HG03060 (cell line): ENCODE data around the gene TMEM51.

Source experiments
- ATAC-seq: cut with Tn5 transposase; IDR thresholded peaks from one replicate; pipeline ENCODE4 v1.9.1; 2021; ENCODE audit warnings: low read depth, moderate number of reproducible peaks; ENCODE audit not compliant: unreplicated experiment

The TMEM51 gene

DNA sequence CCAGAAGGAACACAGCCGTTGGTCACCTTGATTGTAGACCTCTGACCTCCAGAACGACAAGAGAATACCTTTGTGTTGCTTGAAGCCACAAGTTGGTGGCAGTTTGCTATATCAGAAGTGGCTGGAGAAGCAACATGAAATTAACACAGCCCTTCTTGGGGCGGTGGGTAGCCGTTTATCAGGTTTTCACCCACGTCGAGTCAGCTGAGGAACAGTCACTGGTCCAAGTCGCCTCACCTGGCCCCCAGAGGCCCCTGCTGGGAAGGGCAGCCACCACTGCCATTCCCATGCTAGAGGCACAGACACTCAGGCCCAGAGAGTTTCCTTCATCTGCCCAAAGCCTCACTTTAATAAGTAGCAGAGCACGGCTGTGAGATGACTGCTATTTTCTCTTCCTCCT is 37.7 kb downstream of the TMEM51 start:
- ATAC-seq: no peak

- no peak for ATAC-seq
These were observed 38.2 kb downstream of the TMEM51 start for GRCh38 chr1:15191770-15192169.

- no peak for ATAC-seq
These were observed 39.5 kb downstream of the TMEM51 start for GRCh38 chr1:15192916-15193550.

DNA sequence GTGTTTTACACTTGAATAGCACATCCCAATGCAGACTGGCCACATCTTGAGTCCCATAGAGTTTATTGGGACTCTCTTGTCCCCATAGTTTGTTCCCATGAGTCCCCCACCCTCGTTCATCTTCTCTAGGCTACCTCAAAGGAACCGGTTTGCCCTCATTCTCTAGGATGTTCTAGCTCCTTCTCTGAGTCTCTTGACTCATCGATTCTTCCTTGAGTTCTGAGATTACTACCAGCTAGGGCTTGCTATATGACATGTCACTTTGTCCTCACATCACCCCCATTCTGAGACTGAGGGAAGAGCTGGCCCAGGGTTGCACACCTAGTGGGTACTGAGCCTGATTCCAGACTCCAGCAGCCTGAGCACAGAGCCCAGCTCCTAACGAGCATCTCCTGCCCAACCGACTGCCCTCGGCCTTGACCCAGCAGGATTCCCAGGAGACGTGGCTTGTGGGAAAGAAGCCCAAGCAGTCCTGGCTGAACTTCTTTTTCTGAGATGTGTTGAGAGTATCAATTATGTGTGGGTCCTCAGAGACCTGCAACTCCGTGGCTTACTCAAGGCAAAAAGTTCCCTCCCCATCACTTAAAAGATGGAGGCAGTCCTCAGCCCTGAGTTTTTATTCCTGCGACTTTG is 42.0 kb downstream of the TMEM51 start:
- ATAC-seq: no peak

GRCh38 chr1:15196069-15196468 is 42.5 kb downstream of the TMEM51 start:
- ATAC-seq: no peak

- ATAC-seq: no peak
These were observed 43.4 kb downstream of the TMEM51 start for GRCh38 chr1:15196807-15197530.

- ATAC-seq: no peak
These were observed 44.3 kb downstream of the TMEM51 start for GRCh38 chr1:15197591-15198447.

- ATAC-seq: no peak
These were observed 45.1 kb downstream of the TMEM51 start for GRCh38 chr1:15198684-15199083.

GRCh38 chr1:15201221-15201620 is 47.7 kb downstream of the TMEM51 start:
- no peak for ATAC-seq

- no peak for ATAC-seq
These were observed 48.5 kb downstream of the TMEM51 start for GRCh38 chr1:15201849-15202551.

- ATAC-seq: no peak
These were observed 51.4 kb downstream of the TMEM51 start for GRCh38 chr1:15204931-15205330.

GRCh38 chr1:15205586-15206346 is 52.2 kb downstream of the TMEM51 start:
- no peak for ATAC-seq

- ATAC-seq: no peak
These were observed 53.0 kb downstream of the TMEM51 start for GRCh38 chr1:15206418-15207030.

- no peak for ATAC-seq
These were observed 53.7 kb downstream of the TMEM51 start for GRCh38 chr1:15207031-15207828.

DNA sequence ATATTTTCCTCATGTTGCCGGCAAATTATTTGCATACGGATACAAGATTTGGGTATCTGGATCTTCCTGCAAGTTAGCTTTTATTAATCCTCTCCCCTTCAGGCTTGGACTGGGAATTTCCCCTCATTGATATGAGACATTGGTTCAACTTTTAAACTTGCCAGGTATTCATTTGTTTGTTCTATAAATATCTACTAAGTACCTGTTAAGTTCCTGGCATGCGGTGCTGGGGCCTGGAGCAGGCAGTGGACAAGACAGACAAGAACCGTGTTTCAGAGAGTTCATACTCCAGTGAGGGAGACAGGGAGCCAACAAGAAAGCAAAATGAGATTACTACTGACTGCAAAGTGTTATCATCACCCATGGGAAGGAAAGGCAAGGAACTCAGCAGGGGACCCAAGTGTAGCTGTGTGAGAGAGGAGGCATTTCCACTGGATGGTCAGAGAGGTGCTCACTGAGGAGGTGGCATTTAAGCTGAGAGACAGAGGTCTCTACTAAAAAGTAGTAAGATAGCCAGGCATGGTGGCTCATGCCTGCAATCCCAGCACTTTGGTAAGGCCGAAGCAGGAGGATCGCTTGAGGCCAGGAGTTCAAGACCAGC is 54.4 kb downstream of the TMEM51 start:
- no peak for ATAC-seq

GRCh38 chr1:15210651-15211375 is 57.3 kb downstream of the TMEM51 start:
- ATAC-seq: no peak

DNA sequence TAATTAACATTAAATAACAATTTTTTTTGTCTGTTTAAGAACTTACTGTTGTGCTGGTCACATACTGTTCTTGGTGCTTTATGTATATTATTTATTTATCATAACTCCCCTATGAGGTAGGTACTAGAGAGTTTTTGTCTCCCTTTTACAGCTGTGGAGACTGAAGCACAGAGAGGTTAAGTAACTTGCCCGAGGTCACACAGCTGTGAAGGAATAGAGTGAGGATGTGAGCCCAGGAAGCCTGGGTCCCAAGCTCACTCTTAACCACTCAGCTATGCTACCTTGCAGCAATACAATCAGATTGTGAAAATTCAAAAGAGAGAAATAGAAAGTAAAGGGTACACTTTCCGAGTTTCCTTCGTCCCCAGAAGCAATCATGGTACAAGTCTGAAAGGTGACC is 57.9 kb downstream of the TMEM51 start:
- ATAC-seq: no peak
